Measurements from ENCODE around the gene PARN.
"Not testable (repeated sequence)": the region's sequence is repeated elsewhere in the genome, so short reads cannot be mapped to it uniquely, and the experiment has no call there.

The PARN gene

DNA sequence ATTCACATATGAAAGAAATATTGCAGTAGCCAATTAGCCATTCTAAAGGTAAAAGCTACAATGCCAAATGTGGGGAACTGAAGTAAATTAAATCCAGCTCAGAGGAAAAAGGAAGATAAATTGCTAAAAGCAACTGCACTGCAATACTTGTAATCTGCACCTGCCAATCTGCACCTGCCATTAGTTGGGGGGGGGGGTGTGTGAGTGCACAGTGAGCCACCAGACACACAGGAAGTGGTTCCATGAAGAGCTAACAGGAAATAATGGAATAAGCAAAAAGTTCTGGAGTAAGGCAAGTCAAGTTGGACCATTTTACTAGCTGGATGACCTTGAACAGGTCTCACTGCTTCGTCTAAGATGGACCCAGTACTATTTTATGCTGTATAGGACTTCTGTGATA lies 191.8 kb downstream of the PARN start:
- no peaks in the 10 kb centered on the region for H3K27me3 ChIP-seq (ENCODE audit: control insufficient read depth in 5 of 5, insufficient read depth in 4 of 5, low read length in 5 of 5)
- H3K9me3 ChIP-seq (ENCODE audit: control insufficient read depth in 5 of 5, low read length in 5 of 5): no peaks in the 10 kb centered on the region
- H3K27ac ChIP-seq (ENCODE audit: low read depth, low read length): no peak overlapping the region
- H3K9ac ChIP-seq (ENCODE audit: low read length in 5 of 5): no peak overlapping the region
- H3K36me3 ChIP-seq (ENCODE audit: control insufficient read depth in 5 of 5, insufficient read depth in 5 of 5, low read length in 5 of 5): peaks cover 0 to 20% (median 10%) of the 10 kb centered on the region in 5 donors
- no peak overlapping the region for H3K4me3 ChIP-seq (ENCODE audit: low read depth in 1 of 5, low read length in 5 of 5)
- no peaks in the 10 kb centered on the region for H3K4me1 ChIP-seq (ENCODE audit: control insufficient read depth in 5 of 5, insufficient read depth in 5 of 5, low read length in 5 of 5)

DNA sequence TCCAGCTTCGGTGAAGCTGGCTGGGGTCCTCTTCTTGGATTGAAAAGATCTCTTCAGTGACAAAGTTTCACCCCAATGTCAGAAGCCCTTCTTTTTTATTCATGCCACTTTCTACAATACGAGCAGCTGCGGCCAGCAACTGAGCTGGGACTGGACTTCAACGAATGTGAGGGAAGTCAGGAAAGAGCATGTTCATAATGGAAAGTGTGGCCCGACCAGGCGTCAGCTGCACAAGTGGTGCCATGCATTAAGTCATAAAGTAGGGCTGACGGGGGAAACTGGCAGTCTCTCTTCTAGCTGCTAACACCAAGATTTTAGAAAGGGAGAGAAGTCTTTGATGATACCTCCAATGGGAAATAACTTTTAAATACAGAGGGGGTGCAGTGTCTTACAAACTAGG lies 192.6 kb downstream of the PARN start:
- Histone ChIP-seq H3K27ac (ENCODE audit: low read depth, low read length) (no peak overlapping the region), H3K9ac (ENCODE audit: low read length in 5 of 5) (no peak overlapping the region), H3K9me3 (ENCODE audit: control insufficient read depth in 5 of 5, low read length in 5 of 5) (no peaks in the 10 kb centered on the region), H3K4me1 (ENCODE audit: control insufficient read depth in 5 of 5, insufficient read depth in 5 of 5, low read length in 5 of 5) (no peaks in the 10 kb centered on the region), H3K36me3 (ENCODE audit: control insufficient read depth in 5 of 5, insufficient read depth in 5 of 5, low read length in 5 of 5) (peaks cover 0 to 20% (median 10%) of the 10 kb centered on the region in 5 donors), H3K4me3 (ENCODE audit: low read depth in 1 of 5, low read length in 5 of 5) (no peak overlapping the region), H3K27me3 (ENCODE audit: control insufficient read depth in 5 of 5, insufficient read depth in 4 of 5, low read length in 5 of 5) (no peaks in the 10 kb centered on the region)

DNA sequence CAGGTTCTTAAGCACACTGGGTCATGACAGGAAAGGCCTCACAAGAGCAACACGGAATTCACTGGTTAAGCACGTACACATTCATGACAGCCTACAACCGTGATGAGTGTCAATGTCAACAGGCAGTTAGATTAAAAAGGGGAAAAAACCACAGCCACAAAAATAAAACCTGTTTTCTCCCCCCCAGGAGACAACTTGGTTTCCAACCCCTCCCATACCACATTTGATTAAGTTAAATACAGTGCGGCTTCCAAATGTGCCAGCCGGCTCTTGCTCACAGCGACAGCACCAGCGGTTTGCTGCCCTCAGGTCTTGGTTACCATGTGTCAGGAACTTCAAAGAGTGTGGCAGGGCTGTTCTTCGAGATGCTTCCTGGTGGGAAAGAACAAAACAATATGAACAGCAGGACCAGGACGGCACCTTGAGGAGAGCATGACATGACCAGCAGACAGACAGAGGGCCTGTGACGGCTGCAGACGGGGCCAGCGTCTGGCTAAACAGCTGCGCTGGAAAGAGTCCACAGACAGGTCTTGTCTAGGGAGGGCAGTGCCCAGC lies 193.6 kb downstream of the PARN start:
- no peaks in the 10 kb centered on the region for H3K27me3 ChIP-seq (ENCODE audit: control insufficient read depth in 5 of 5, insufficient read depth in 4 of 5, low read length in 5 of 5)
- H3K4me1 ChIP-seq (ENCODE audit: control insufficient read depth in 5 of 5, insufficient read depth in 5 of 5, low read length in 5 of 5): no peaks in the 10 kb centered on the region
- peaks cover 0 to 20% (median 10%) of the 10 kb centered on the region in 5 donors for H3K36me3 ChIP-seq (ENCODE audit: control insufficient read depth in 5 of 5, insufficient read depth in 5 of 5, low read length in 5 of 5)
- no peak overlapping the region for H3K9ac ChIP-seq (ENCODE audit: low read length in 5 of 5)
- H3K4me3 ChIP-seq (ENCODE audit: low read depth in 1 of 5, low read length in 5 of 5): no peak overlapping the region
- H3K9me3 ChIP-seq (ENCODE audit: control insufficient read depth in 5 of 5, low read length in 5 of 5): no peaks in the 10 kb centered on the region
- H3K27ac ChIP-seq (ENCODE audit: low read depth, low read length): no peak overlapping the region

DNA sequence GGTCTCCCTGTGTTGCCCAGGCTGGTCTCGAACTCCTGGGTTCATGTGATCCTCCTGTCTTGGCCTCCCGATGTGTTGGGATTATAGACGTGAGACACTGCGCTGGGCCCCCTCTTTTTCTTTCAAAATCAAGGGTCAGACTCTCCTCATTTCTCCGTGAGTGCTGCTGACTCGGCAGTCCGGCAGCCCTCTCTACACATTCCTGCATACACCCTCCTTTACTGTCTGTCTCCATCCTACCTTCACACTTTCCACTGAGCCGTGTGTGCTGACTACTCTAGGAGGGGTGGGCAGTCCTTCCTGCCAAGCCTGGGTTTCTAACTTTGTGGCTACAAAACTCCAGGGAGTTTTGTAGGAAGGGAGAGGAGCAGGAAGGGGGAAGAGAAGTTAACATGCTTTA lies 195.2 kb downstream of the PARN start:
- Histone ChIP-seq H3K9me3 (ENCODE audit: control insufficient read depth in 5 of 5, low read length in 5 of 5) (no peaks in the 10 kb centered on the region), H3K27ac (ENCODE audit: low read depth, low read length) (no peak overlapping the region), H3K27me3 (ENCODE audit: control insufficient read depth in 5 of 5, insufficient read depth in 4 of 5, low read length in 5 of 5) (no peaks in the 10 kb centered on the region), H3K36me3 (ENCODE audit: control insufficient read depth in 5 of 5, insufficient read depth in 5 of 5, low read length in 5 of 5) (peaks cover 0 to 20% (median 10%) of the 10 kb centered on the region in 5 donors), H3K4me1 (ENCODE audit: control insufficient read depth in 5 of 5, insufficient read depth in 5 of 5, low read length in 5 of 5) (no peaks in the 10 kb centered on the region), H3K9ac (ENCODE audit: low read length in 5 of 5) (no peak overlapping the region), H3K4me3 (ENCODE audit: low read depth in 1 of 5, low read length in 5 of 5) (no peak overlapping the region)

DNA sequence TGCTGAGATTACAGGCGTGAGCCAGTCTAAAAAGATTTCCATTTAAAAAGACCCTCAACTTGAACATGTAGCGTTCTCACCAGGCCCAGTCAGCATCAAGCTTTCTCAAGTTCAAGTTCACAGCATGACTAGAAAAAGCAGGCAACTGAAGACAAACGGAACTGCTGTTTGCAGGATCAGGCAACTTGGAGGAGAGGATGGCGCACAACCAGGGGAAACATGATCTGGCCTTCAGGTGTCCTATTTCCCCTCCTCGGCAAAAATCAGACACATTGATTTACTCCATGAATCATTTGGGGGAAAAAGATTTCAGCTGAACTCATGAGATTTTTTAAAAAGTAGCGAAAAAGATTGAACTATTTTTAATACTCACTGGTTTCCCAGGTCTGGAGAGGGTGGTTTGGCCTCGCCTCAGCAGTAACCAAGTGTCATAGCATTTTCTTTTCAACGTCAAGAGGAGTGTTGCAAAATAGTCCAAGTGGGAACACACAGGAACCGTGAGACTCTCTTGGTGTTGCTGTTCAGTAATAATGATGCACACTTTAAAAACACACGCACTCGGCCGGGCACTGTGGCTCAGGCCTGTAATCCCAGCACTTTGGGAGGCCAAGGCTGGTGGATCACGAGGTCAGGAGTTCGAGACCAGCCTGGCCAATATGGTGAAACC lies 201.0 kb downstream of the PARN start:
- not testable (repeated sequence) for H3K27me3 ChIP-seq (ENCODE audit: control insufficient read depth in 5 of 5, insufficient read depth in 4 of 5, low read length in 5 of 5); H3K9ac ChIP-seq (ENCODE audit: low read length in 5 of 5); H3K9me3 ChIP-seq (ENCODE audit: control insufficient read depth in 5 of 5, low read length in 5 of 5); H3K36me3 ChIP-seq (ENCODE audit: control insufficient read depth in 5 of 5, insufficient read depth in 5 of 5, low read length in 5 of 5); H3K4me1 ChIP-seq (ENCODE audit: control insufficient read depth in 5 of 5, insufficient read depth in 5 of 5, low read length in 5 of 5); H3K4me3 ChIP-seq (ENCODE audit: low read depth in 1 of 5, low read length in 5 of 5); H3K27ac ChIP-seq (ENCODE audit: low read depth, low read length)

DNA sequence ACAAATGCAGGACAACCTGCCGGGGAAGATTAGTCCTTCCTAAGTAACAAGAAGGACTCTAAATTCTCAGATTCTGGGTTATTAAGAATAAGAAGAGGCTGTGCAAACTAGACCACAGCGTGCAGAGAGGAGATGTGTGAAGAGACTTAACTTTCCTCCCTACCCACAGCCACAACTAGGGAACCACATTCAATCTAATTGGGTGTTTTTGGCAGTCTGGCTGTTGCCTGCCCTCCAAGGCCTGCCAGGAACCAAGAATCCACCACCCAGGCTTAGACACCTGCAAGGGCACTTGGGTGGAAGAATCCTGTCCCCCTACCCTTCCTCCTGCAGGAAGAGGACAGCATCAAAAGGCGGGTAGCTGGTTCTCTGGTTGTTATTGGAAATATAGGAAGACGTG lies 202.0 kb downstream of the PARN start:
- no peak overlapping the region for H3K9ac ChIP-seq (ENCODE audit: low read length in 5 of 5)

DNA sequence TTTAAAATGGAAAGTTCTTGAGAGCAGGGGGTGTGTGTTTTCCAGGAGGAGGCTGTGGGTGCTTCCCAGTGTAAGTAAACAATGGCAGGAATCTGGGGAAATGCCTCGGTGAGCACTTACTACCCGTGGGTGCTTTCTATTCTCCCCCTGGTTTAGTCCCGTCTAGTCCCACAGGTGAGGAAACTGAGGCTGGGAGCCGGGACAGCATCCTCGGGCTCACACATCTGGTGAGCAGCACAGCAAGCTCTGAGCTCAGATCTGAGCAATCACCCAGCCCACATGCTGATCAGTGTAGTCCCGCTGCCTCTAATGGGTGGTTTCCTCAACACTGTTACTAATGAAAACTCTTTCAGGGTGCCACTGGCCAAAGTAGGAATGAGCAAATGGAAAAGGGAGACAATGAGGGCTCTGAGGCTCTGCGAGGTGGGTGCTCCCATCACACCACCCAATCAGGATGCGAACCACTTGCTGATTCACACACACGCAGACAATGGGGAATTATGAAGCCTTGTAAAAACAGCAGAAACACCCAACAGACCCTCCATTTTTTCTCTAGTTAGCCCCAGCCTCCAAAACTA lies 202.6 kb downstream of the PARN start:
- no peak overlapping the region for H3K9ac ChIP-seq (ENCODE audit: low read length in 5 of 5)
- H3K4me3 ChIP-seq (ENCODE audit: low read depth in 1 of 5, low read length in 5 of 5): no peak overlapping the region
- H3K27me3 ChIP-seq (ENCODE audit: control insufficient read depth in 5 of 5, insufficient read depth in 4 of 5, low read length in 5 of 5): no peaks in the 10 kb centered on the region
- H3K9me3 ChIP-seq (ENCODE audit: control insufficient read depth in 5 of 5, low read length in 5 of 5): no peaks in the 10 kb centered on the region
- H3K36me3 ChIP-seq (ENCODE audit: control insufficient read depth in 5 of 5, insufficient read depth in 5 of 5, low read length in 5 of 5): peaks cover 0 to 2% (median 0%) of the 10 kb centered on the region in 5 donors
- H3K27ac ChIP-seq (ENCODE audit: low read depth, low read length): no peak overlapping the region
- no peaks in the 10 kb centered on the region for H3K4me1 ChIP-seq (ENCODE audit: control insufficient read depth in 5 of 5, insufficient read depth in 5 of 5, low read length in 5 of 5)

More for the DNA sequence above, 202.0 kb downstream of the PARN start:
- Histone ChIP-seq H3K4me1 (ENCODE audit: control insufficient read depth in 5 of 5, insufficient read depth in 5 of 5, low read length in 5 of 5) (no peaks in the 10 kb centered on the region), H3K27ac (ENCODE audit: low read depth, low read length) (no peak overlapping the region), H3K27me3 (ENCODE audit: control insufficient read depth in 5 of 5, insufficient read depth in 4 of 5, low read length in 5 of 5) (no peaks in the 10 kb centered on the region), H3K36me3 (ENCODE audit: control insufficient read depth in 5 of 5, insufficient read depth in 5 of 5, low read length in 5 of 5) (peaks cover 0 to 2% (median 0%) of the 10 kb centered on the region in 5 donors), H3K4me3 (ENCODE audit: low read depth in 1 of 5, low read length in 5 of 5) (no peak overlapping the region), H3K9me3 (ENCODE audit: control insufficient read depth in 5 of 5, low read length in 5 of 5) (no peaks in the 10 kb centered on the region)

DNA sequence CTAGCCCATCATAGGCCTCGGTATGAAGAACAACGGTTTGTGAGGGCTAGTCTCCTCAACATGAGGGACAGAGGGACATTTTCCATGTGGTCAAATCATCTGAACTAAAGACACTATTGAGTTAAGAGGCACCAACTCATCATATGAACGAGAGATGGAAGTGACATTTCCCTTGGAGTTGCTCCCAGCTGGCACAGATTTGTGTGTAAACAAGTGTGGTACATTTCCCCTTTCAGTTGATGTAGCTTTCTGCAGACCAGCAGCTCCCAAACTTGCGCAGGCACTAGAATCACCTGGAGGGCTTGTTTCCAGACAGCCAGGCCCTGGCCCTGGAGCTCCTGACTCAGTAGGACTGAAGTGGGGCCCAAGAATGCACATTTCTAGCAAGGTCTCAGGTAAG lies 205.5 kb downstream of the PARN start:
- no peak overlapping the region for H3K27ac ChIP-seq (ENCODE audit: low read depth, low read length)
- H3K27me3 ChIP-seq (ENCODE audit: control insufficient read depth in 5 of 5, insufficient read depth in 4 of 5, low read length in 5 of 5): no peaks in the 10 kb centered on the region
- no peaks in the 10 kb centered on the region for H3K36me3 ChIP-seq (ENCODE audit: control insufficient read depth in 5 of 5, insufficient read depth in 5 of 5, low read length in 5 of 5)
- no peak overlapping the region for H3K9ac ChIP-seq (ENCODE audit: low read length in 5 of 5)
- H3K4me1 ChIP-seq (ENCODE audit: control insufficient read depth in 5 of 5, insufficient read depth in 5 of 5, low read length in 5 of 5): peaks cover 1 to 13% (median 5%) of the 10 kb centered on the region in 5 donors
- H3K9me3 ChIP-seq (ENCODE audit: control insufficient read depth in 5 of 5, low read length in 5 of 5): no peaks in the 10 kb centered on the region
- H3K4me3 ChIP-seq (ENCODE audit: low read depth in 1 of 5, low read length in 5 of 5): no peak overlapping the region

DNA sequence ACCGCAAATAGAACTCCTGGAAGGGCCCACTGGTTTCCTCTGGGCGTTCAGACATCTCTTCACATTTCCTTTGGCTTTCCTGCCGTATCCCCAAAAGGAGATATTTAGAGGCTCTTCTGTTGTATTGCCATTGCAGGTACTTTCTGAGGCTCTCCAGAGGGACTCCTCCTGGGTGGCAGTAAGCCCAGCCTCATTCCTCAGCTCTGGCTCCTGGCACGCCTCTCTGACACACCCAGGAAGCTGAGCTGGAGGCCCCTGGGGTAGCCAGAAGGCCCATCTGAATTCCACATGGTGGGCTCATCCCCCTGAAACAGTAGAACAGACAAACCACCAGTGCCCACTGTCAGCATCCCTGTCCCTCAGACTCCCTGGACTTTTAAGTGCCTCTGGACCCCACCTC lies 206.7 kb downstream of the PARN start:
- H3K4me3 ChIP-seq (ENCODE audit: low read depth in 1 of 5, low read length in 5 of 5): no peak overlapping the region
- H3K36me3 ChIP-seq (ENCODE audit: control insufficient read depth in 5 of 5, insufficient read depth in 5 of 5, low read length in 5 of 5): no peaks in the 10 kb centered on the region
- no peaks in the 10 kb centered on the region for H3K27me3 ChIP-seq (ENCODE audit: control insufficient read depth in 5 of 5, insufficient read depth in 4 of 5, low read length in 5 of 5)
- no peaks in the 10 kb centered on the region for H3K9me3 ChIP-seq (ENCODE audit: control insufficient read depth in 5 of 5, low read length in 5 of 5)
- peaks cover 1 to 24% (median 11%) of the 10 kb centered on the region in 5 donors for H3K4me1 ChIP-seq (ENCODE audit: control insufficient read depth in 5 of 5, insufficient read depth in 5 of 5, low read length in 5 of 5)
- no peak overlapping the region for H3K9ac ChIP-seq (ENCODE audit: low read length in 5 of 5)
- H3K27ac ChIP-seq (ENCODE audit: low read depth, low read length): no peak overlapping the region

DNA sequence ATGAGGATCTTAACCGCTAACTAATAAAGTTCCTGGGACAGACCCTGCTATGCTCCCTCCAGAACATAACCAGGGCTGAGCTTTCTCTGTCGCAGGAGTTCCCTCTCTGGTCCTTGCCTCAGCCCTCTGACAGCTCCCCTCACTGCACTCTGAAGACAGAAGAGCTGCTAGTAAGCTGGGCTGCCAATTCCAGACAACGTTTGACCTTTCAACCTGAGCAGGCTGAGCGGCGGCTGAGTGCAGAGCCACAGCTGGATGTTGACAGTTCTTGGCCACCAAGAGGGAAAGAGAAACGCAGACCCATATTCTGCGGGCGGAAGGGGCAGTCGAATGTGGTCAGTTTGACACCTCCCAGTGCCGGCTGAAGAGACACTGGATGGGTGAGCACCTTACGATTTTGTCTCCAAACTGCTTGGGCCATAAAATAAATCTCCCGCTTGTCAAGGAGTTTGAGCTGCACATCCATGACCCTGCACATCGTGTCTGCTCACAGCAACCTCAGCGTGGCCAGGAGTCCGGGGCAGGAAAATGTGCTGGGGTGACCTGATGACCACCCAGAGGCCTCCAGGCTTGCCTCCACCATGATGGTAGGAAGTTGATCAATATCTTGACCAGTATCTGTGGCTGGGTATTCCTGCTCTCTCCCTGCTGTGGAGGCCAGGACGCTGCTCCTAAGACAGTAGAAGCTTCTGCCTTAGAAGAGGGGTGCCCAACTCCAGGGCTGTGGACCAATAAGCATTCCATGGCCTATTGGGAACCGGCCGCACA lies 209.2 kb downstream of the PARN start:
- H3K27me3 ChIP-seq (ENCODE audit: control insufficient read depth in 5 of 5, insufficient read depth in 4 of 5, low read length in 5 of 5): no peaks in the 10 kb centered on the region
- no peak overlapping the region for H3K27ac ChIP-seq (ENCODE audit: low read depth, low read length)
- no peaks in the 10 kb centered on the region for H3K36me3 ChIP-seq (ENCODE audit: control insufficient read depth in 5 of 5, insufficient read depth in 5 of 5, low read length in 5 of 5)
- no peak overlapping the region for H3K4me3 ChIP-seq (ENCODE audit: low read depth in 1 of 5, low read length in 5 of 5)
- peaks cover 1 to 24% (median 11%) of the 10 kb centered on the region in 5 donors for H3K4me1 ChIP-seq (ENCODE audit: control insufficient read depth in 5 of 5, insufficient read depth in 5 of 5, low read length in 5 of 5)
- no peak overlapping the region for H3K9ac ChIP-seq (ENCODE audit: low read length in 5 of 5)
- H3K9me3 ChIP-seq (ENCODE audit: control insufficient read depth in 5 of 5, low read length in 5 of 5): peaks cover 0 to 3% (median 0%) of the 10 kb centered on the region in 5 donors
